Spleen (tissue), 7 donors: ENCODE measurements around the gene CCL17.

Experiments
- POLR2A ChIP-seq, 3 donors: fragments of 450-650 bp; IDR thresholded peaks; one replicate each; pipeline ENCODE4 v1.5.1; 2017; ENCODE audit warnings: antibody characterized with exemption in 3 of 3, mild to moderate bottlenecking in 1 of 3
- TF ChIP-seq, protein P1 (sequence below), 11 experiments: fragments of 200-600 bp in 7 of 11; fragments of 450-650 bp in 4 of 11; sonication (generic) in 4 of 11; IDR thresholded peaks in 8 of 11; conservative IDR thresholded peaks in 3 of 11; 1 replicate in 7 of 11; 2 replicates in 4 of 11; pipeline versions ENCODE4 v1.4.0 to v1.8.0; 2016 to 2021; ENCODE audit warnings: antibody characterized with exemption in 11 of 11, inconsistent platforms in 4 of 11, mild to moderate bottlenecking in 1 of 11
- donor health status: DM: no; HTN: no; CAD: no; lungs with moderate emphysema.
- donor health status: DM: no; HTN: no; CAD: no.
- donor health status: DM: no; HTN: no; CAD: no.

DNA sequence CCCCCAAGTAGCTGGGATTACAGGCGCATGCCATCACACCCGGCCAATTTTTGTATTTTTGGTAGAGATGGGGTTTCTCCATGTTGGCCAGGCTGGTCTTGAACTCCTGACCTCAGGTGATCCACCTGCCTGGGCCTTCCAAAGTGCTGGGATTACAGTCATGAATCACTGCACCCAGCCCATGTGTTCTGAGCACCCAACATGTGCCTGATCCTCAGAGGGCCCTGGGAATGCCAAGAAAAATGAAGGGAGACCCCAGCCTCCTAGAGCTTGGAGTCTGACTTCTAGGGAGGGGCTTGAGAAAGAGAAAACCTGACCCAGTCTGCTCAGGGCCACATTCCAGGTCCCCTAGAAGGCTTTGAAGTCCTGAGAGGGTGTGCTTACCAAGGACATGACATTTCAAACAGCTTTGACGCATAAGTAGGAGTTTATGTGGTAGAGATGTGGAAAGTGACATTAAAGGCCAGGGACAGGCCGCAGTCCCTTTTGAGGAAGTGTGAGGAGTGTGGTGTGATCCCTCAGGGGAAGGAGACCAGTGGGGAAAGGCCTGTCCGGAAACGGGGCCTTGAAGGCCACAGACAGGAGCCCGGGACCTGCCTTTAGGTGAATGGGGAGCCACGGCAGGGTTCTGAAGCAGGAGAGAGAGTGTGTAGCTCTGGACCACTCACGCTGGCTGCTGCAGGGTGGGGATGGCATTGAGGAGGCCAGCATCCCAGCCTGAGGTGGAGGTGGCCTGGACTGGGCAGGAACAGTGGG, 47.1 kb upstream of the CCL17 start:
- TF ChIP-seq, protein P1, sequence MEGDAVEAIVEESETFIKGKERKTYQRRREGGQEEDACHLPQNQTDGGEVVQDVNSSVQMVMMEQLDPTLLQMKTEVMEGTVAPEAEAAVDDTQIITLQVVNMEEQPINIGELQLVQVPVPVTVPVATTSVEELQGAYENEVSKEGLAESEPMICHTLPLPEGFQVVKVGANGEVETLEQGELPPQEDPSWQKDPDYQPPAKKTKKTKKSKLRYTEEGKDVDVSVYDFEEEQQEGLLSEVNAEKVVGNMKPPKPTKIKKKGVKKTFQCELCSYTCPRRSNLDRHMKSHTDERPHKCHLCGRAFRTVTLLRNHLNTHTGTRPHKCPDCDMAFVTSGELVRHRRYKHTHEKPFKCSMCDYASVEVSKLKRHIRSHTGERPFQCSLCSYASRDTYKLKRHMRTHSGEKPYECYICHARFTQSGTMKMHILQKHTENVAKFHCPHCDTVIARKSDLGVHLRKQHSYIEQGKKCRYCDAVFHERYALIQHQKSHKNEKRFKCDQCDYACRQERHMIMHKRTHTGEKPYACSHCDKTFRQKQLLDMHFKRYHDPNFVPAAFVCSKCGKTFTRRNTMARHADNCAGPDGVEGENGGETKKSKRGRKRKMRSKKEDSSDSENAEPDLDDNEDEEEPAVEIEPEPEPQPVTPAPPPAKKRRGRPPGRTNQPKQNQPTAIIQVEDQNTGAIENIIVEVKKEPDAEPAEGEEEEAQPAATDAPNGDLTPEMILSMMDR (IDR thresholded peaks at IDR 0.05 in 8 of 11, conservative IDR thresholded peaks at IDR 0.05 in 3 of 11) = no peak
- no peak for TF ChIP-seq POLR2A (IDR thresholded peaks at IDR 0.05)
